OCI-LY7 (cell line): Measurements from ENCODE around the gene ADD1. TPM values are rescaled to one million over a fixed set of nuclear protein-coding genes. Genes with fewer than 3 reads are reported as not detected.
"Not testable (repeated sequence)": the region's sequence is repeated elsewhere in the genome, so short reads cannot be mapped to it uniquely, and the experiment has no call there.

Source experiments
- BruUV-seq: library from RNA; stranded (reverse); fragments of 400-500 nt; replicated peaks from 2 replicates; lab custom pipeline; 2021; lab: Mats Ljungman, UMichigan
- CTCF ChIA-PET: fragments of 300-600 bp; sonication (Branson Sonifier 250); formaldehyde crosslinking; loops from one replicate; lab custom pipeline; 2022; ENCODE audit warnings: antibody characterized with exemption; ENCODE audit not compliant: unreplicated experiment; lab: Charles Lee
- POLR2A ChIA-PET: fragments of 300-600 bp; sonication (Branson Sonifier 250); formaldehyde crosslinking; loops from one replicate; lab custom pipeline; 2022; ENCODE audit warnings: antibody characterized with exemption; lab: Charles Lee
- DNase-seq: peaks from one replicate; pipeline ENCODE4 v3.0.0-alpha.2; 2015; ENCODE audit warnings: low spot score
- H2AFZ ChIP-seq: fragments of 200-600 bp; sonication (generic), shearing (Covaris generic); 2 replicates; pipeline ENCODE4 v1.6.1; 2014; ENCODE audit warnings: mild to moderate bottlenecking, antibody characterized with exemption, low read length, moderate library complexity
- H3K27ac ChIP-seq: fragments of 200-600 bp; sonication (generic); 2 replicates; pipeline ENCODE4 v1.5.1; 2014; ENCODE audit warnings: mixed run types, low read depth, mild to moderate bottlenecking, moderate library complexity, low read length, inconsistent platforms; ENCODE audit not compliant: poor library complexity, severe bottlenecking
- H3K36me3 ChIP-seq: fragments of 200-600 bp; sonication (generic); 2 replicates; pipeline ENCODE4 v1.6.1; 2014; ENCODE audit warnings: mild to moderate bottlenecking, antibody characterized with exemption, low read length, moderate library complexity, mixed read lengths; ENCODE audit not compliant: insufficient read depth
- H3K4me1 ChIP-seq: fragments of 200-600 bp; sonication (generic); 2 replicates; pipeline ENCODE4 v1.5.1; 2014; ENCODE audit warnings: mild to moderate bottlenecking, low read length; ENCODE audit not compliant: insufficient read depth, poor library complexity, severe bottlenecking
- H3K4me2 ChIP-seq: fragments of 200-600 bp; sonication (generic); 2 replicates; pipeline ENCODE4 v1.6.1; 2014; ENCODE audit warnings: mild to moderate bottlenecking, low read length
- H3K4me3 ChIP-seq: fragments of 200-600 bp; sonication (generic); 2 replicates; pipeline ENCODE4 v1.5.1; 2014; ENCODE audit warnings: mild to moderate bottlenecking, low read depth, low read length; ENCODE audit not compliant: poor library complexity, severe bottlenecking
- H3K79me2 ChIP-seq: fragments of 200-600 bp; sonication (generic); 2 replicates; pipeline ENCODE4 v1.6.1; 2016; ENCODE audit warnings: low read depth, mild to moderate bottlenecking, low read length, moderate library complexity, mixed read lengths; ENCODE audit not compliant: insufficient read depth
- H3K9me2 ChIP-seq: fragments of 200-600 bp; sonication (generic); 2 replicates; pipeline ENCODE4 v1.6.1; 2016; ENCODE audit warnings: mild to moderate bottlenecking, low read length, mixed read lengths; ENCODE audit not compliant: insufficient read depth
- H3K9me3 ChIP-seq: fragments of 200-600 bp; sonication (generic); 2 replicates; pipeline ENCODE4 v1.6.1; 2014; ENCODE audit warnings: mild to moderate bottlenecking, mixed run types, low read length, mixed read lengths
- H4K20me1 ChIP-seq: fragments of 200-600 bp; sonication (generic); 2 replicates; pipeline ENCODE4 v1.6.1; 2014; ENCODE audit warnings: mild to moderate bottlenecking, antibody characterized with exemption, low read length, moderate library complexity, mixed read lengths; ENCODE audit not compliant: insufficient read depth
- CTCF ChIP-seq: fragments of 200-600 bp; sonication (generic); conservative IDR thresholded peaks from 2 replicates; pipeline ENCODE4 v1.5.1; 2014; ENCODE audit warnings: mild to moderate bottlenecking, antibody characterized with exemption, low read length, moderate library complexity, mixed read lengths
- EZH2phosphoT487 ChIP-seq: fragments of 200-600 bp; sonication (generic); IDR thresholded peaks from 2 replicates; pipeline ENCODE4 v1.6.1; 2018; ENCODE audit warnings: low read depth, borderline replicate concordance, mild to moderate bottlenecking, mixed run types, antibody characterized with exemption, low read length, moderate library complexity, mixed read lengths
- intact Hi-C: fragments of 100-400 bp; cut with micrococcal nuclease; formaldehyde crosslinking; loops from one replicate; pipeline ENCODE4 v1.10.0; 2022; ENCODE audit not compliant: unreplicated experiment
- total RNA-seq, 2 experiments: library from RNA; depleted of rRNA in 1 of 2; stranded (reverse); fragments of >200 nt in 1 of 2; shearing (Covaris generic) in 1 of 2; gene quantifications; 2 replicates each; pipeline ENCODE4 v1.2.3, GENCODE V29; 2014 to 2022

The ADD1 gene
- total RNA-seq, 2 experiments from 2014 or later = 85.3 to 108 TPM

- ChIA-PET CTCF (no interaction called here), POLR2A (interaction anchor here (1.4 kb wide), 1 partner anchor 241 kb away, joined by 3 read pairs; no protein-coding TSS in a partner anchor)
- Histone ChIP-seq H3K4me3 (no peak overlapping the region), H3K4me2 (no peak overlapping the region; the same call in 1 of the 2 replicates), H4K20me1 (no peaks in the 10 kb centered on the region), H3K9me3 (no peaks in the 10 kb centered on the region), H3K79me2 (no peaks in the 10 kb centered on the region), H3K9me2 (no peaks in the 10 kb centered on the region), H3K4me1 (peaks cover 42% of the 10 kb centered on the region), H3K36me3 (peaks cover 62% of the 10 kb centered on the region), H3K27ac (peak overlapping the region; percentile 53), H2AFZ (no peak overlapping the region)
- BruUV-seq = no TSS peak
- no peak for TF ChIP-seq CTCF
- TF ChIP-seq EZH2phosphoT487 = no peak
- no peak for DNase-seq
- intact Hi-C loops = loop anchor here (10.0 kb wide), 1 partner anchor 473 kb away; the partner anchor contains the start of gene RNF4
Measured at GRCh38 chr4:2937146-2937857, 93.7 kb downstream of the ADD1 start.

- CTCF ChIA-PET = no interaction called here
- POLR2A ChIA-PET = interaction anchor here (1.4 kb wide), 1 partner anchor 242 kb away, joined by 3 read pairs; no protein-coding TSS in a partner anchor
Measured at GRCh38 chr4:2937986-2938385, 94.3 kb downstream of the ADD1 start.

GRCh38 chr4:2938411-2938810, 94.8 kb downstream of the ADD1 start:
- H3K9me2 ChIP-seq, BruUV-seq, H2AFZ ChIP-seq, H3K4me2 ChIP-seq, H3K4me3 ChIP-seq, CTCF ChIA-PET, H3K9me3 ChIP-seq, DNase-seq, H3K79me2 ChIP-seq, H4K20me1 ChIP-seq, H3K27ac ChIP-seq: not testable (repeated sequence)
- POLR2A ChIA-PET = interaction anchor here (1.4 kb wide), 1 partner anchor 242 kb away, joined by 3 read pairs; no protein-coding TSS in a partner anchor
- Histone ChIP-seq H3K36me3 (peaks cover 73% of the 10 kb centered on the region), H3K4me1 (peaks cover 31% of the 10 kb centered on the region)
- intact Hi-C loops = loop anchor here (10.0 kb wide), 1 partner anchor 474 kb away; the partner anchor contains the start of gene RNF4

More at GRCh38 chr4:2937986-2938385, 94.3 kb downstream of the ADD1 start:
- intact Hi-C loops = loop anchor here (10.0 kb wide), 1 partner anchor 473 kb away; the partner anchor contains the start of gene RNF4
- Histone ChIP-seq H3K9me3 (no peaks in the 10 kb centered on the region), H3K4me3 (no peak overlapping the region), H3K9me2 (no peaks in the 10 kb centered on the region), H3K4me1 (peaks cover 36% of the 10 kb centered on the region), H3K79me2 (no peaks in the 10 kb centered on the region), H4K20me1 (no peaks in the 10 kb centered on the region), H3K4me2 (no peak overlapping the region; the same call in 1 of the 2 replicates), H2AFZ (no peak overlapping the region), H3K27ac (no peak overlapping the region), H3K36me3 (peaks cover 69% of the 10 kb centered on the region)
- no TSS peak for BruUV-seq
- TF ChIP-seq EZH2phosphoT487 (no peak), CTCF (no peak)
- DNase-seq = no peak
